IMR-90 (cell line): ENCODE data around the gene ELOVL5. TPM values are rescaled to one million over a fixed set of nuclear protein-coding genes. Genes with fewer than 3 reads are reported as not detected.

Experiments
- ATAC-seq: fragments of 200-7000 bp; cut with Tn5 transposase; 2 replicates; pipeline ENCODE4 v1.9.1; 2020; ENCODE audit warnings: low read depth, mild to moderate bottlenecking, moderate library complexity
- BruUV-seq: library from RNA; stranded (reverse); fragments of 400-500 nt; replicated peaks from 2 replicates; lab custom pipeline; 2021; lab: Mats Ljungman, UMichigan
- CTCF ChIA-PET: fragments of 300-600 bp; formaldehyde crosslinking; extraction: SDS; loops from one replicate; lab custom pipeline; 2021; ENCODE audit warnings: antibody characterized with exemption; lab: Yijun Ruan, JAX
- POLR2A ChIA-PET: fragments of 300-600 bp; sonication (Branson Sonifier 250); formaldehyde crosslinking; loops from one replicate; lab custom pipeline; 2022; ENCODE audit warnings: antibody characterized with exemption; ENCODE audit not compliant: unreplicated experiment; lab: Charles Lee
- DNase-seq: peaks from one replicate; pipeline ENCODE4 v3.0.0; 2013
- H2AFZ ChIP-seq: replicated peaks from 2 replicates; pipeline ENCODE3; 2013; ENCODE audit warnings: low read length, mild to moderate bottlenecking; ENCODE audit not compliant: poor library complexity
- H2AK5ac ChIP-seq: 2 replicates; pipeline ENCODE4 v1.6.1; 2013; ENCODE audit warnings: low read depth, low read length, inconsistent platforms
- H2AK9ac ChIP-seq: replicated peaks from 2 replicates; pipeline ENCODE3; 2013; ENCODE audit warnings: mild to moderate bottlenecking, low read depth, low read length, moderate library complexity; ENCODE audit not compliant: poor library complexity
- H2BK120ac ChIP-seq: 2 replicates; pipeline ENCODE4 v1.6.1; 2013; ENCODE audit warnings: low read depth, low read length, inconsistent platforms
- H2BK15ac ChIP-seq: 3 replicates; pipeline ENCODE4 v1.6.1; 2013; ENCODE audit warnings: low read depth, low read length, inconsistent platforms
- H2BK20ac ChIP-seq: 2 replicates; pipeline ENCODE4 v1.6.1; 2013; ENCODE audit warnings: low read depth, mild to moderate bottlenecking, inconsistent platforms, low read length, moderate library complexity
- H2BK5ac ChIP-seq: 2 replicates; pipeline ENCODE4 v1.6.1; 2013; ENCODE audit warnings: mild to moderate bottlenecking, low read depth, low read length, inconsistent platforms; ENCODE audit not compliant: poor library complexity, severe bottlenecking
- H3K14ac ChIP-seq: replicated peaks from 2 replicates; pipeline ENCODE4 v1.6.1; 2013; ENCODE audit warnings: low read depth, low read length, inconsistent platforms
- H3K18ac ChIP-seq: 2 replicates; pipeline ENCODE4 v1.6.1; 2013; ENCODE audit warnings: low read depth, low read length, control low read depth
- H3K23ac ChIP-seq: 2 replicates; pipeline ENCODE4 v1.6.1; 2013; ENCODE audit warnings: low read depth, low read length, inconsistent platforms
- H3K27ac ChIP-seq: 2 replicates; pipeline ENCODE4 v1.5.1; 2013; ENCODE audit warnings: mild to moderate bottlenecking, control low read depth, low read length; ENCODE audit not compliant: insufficient read depth
- H3K27me3 ChIP-seq: 2 replicates; pipeline ENCODE4 v1.6.1; 2013; ENCODE audit warnings: low read length; ENCODE audit not compliant: control insufficient read depth, insufficient read depth
- H3K36me3 ChIP-seq: 2 replicates; pipeline ENCODE4 v1.6.1; 2013; ENCODE audit warnings: low read length, mixed read lengths; ENCODE audit not compliant: control insufficient read depth, insufficient read depth
- H3K4ac ChIP-seq: 2 replicates; pipeline ENCODE4 v1.6.1; 2013; ENCODE audit warnings: low read depth, low read length, inconsistent platforms
- H3K4me1 ChIP-seq: 2 replicates; pipeline ENCODE4 v1.6.1; 2013; ENCODE audit warnings: low read length, mixed read lengths; ENCODE audit not compliant: control insufficient read depth, insufficient read depth
- H3K4me2 ChIP-seq: 2 replicates; pipeline ENCODE4 v1.6.1; 2013; ENCODE audit warnings: low read depth, mild to moderate bottlenecking, control low read depth, low read length, moderate library complexity
- H3K4me3 ChIP-seq: 2 replicates; pipeline ENCODE4 v1.5.1; 2013; ENCODE audit warnings: low read depth, mild to moderate bottlenecking, control low read depth, low read length, moderate library complexity; ENCODE audit not compliant: insufficient read depth
- H3K56ac ChIP-seq: 2 replicates; pipeline ENCODE4 v1.6.1; 2013; ENCODE audit warnings: low read length, inconsistent platforms; ENCODE audit not compliant: insufficient read depth; ENCODE audit errors: extremely low read depth
- H3K79me1 ChIP-seq, 2 experiments: 2 replicates each; pipeline ENCODE4 v1.6.1; 2013; ENCODE audit warnings: low read length in 2 of 2, inconsistent platforms in 1 of 2, low read depth in 1 of 2
- H3K9ac ChIP-seq: 2 replicates; pipeline ENCODE4 v1.6.1; 2013; ENCODE audit warnings: low read depth, low read length, control low read depth
- H3K9me1 ChIP-seq: 2 replicates; pipeline ENCODE4 v1.6.1; 2013; ENCODE audit warnings: low read length, inconsistent platforms; ENCODE audit not compliant: insufficient read depth
- H3K9me3 ChIP-seq: 2 replicates; pipeline ENCODE4 v1.6.1; 2013; ENCODE audit warnings: low read length; ENCODE audit not compliant: control insufficient read depth, insufficient read depth
- H4K20me1 ChIP-seq: 2 replicates; pipeline ENCODE4 v1.6.1; 2013; ENCODE audit warnings: low read length, inconsistent platforms; ENCODE audit not compliant: insufficient read depth
- H4K5ac ChIP-seq: 2 replicates; pipeline ENCODE4 v1.6.1; 2013; ENCODE audit warnings: mild to moderate bottlenecking, low read depth, low read length, control low read depth
- H4K8ac ChIP-seq, 2 experiments: 2 replicates each; pipeline ENCODE4 v1.6.1; 2013; ENCODE audit warnings: low read depth in 2 of 2, low read length in 2 of 2, control low read depth in 1 of 2, inconsistent platforms in 1 of 2
- H4K91ac ChIP-seq: 2 replicates; pipeline ENCODE4 v1.6.1; 2013; ENCODE audit warnings: low read depth, low read length, inconsistent platforms; ENCODE audit not compliant: insufficient read depth
- POLR2A ChIP-seq: IDR thresholded peaks from 2 replicates; pipeline ENCODE4 v1.6.1; 2012; ENCODE audit warnings: mild to moderate bottlenecking, low read depth, low read length
- WGBS, 2 experiments: methylation state at CpG; one replicate each; pipeline versions ENCODE4 v1.1.5 to v1.1.7; 2013; ENCODE audit warnings: missing lambda C conversion rate in 2 of 2; ENCODE audit not compliant: insufficient read length in 1 of 2; ENCODE audit errors: extremely low coverage in 2 of 2; 5-methylcytosine and 5-hydroxymethylcytosine counted together
- dilution Hi-C: fragments of 300-500 bp; cut with HindIII; formaldehyde crosslinking; loops from one replicate; pipeline ENCODE4 v1.14.3; 2018; ENCODE audit warnings: low sequenced_read_pairs; ENCODE audit not compliant: unreplicated experiment
- in situ Hi-C: fragments of 300-500 bp; cut with MboI; formaldehyde crosslinking; loops from 3 replicates; pipeline ENCODE4 v1.14.3; 2019; ENCODE audit warnings: low sequenced_read_pairs, inconsistent platforms, mixed read lengths
- intact Hi-C: fragments of 100-400 bp; cut with micrococcal nuclease; formaldehyde crosslinking; loops from 2 replicates; pipeline ENCODE4 v1.10.0; 2022
- polyA plus RNA-seq, 3 experiments: library from polyadenylated mRNA; depleted of rRNA; stranded (reverse); fragments of >200 nt; gene quantifications; 2 replicates each; pipeline ENCODE4 v1.2.3, GENCODE V29; 2012; ENCODE audit warnings: low replicate concordance in 1 of 3
- total RNA-seq: library from RNA; depleted of rRNA; stranded (reverse); fragments of >200 nt; gene quantifications from 2 replicates; pipeline ENCODE4 v1.2.3, GENCODE V29; 2012

ELOVL5 gene
- total and polyA plus RNA-seq, 2 of the 4 experiments (the other 2 are of a cell fraction) = 32.1 to 42.3 TPM

GRCh38 chr6:53257533-53257932 is 91.2 kb downstream of the ELOVL5 start:
- POLR2A ChIA-PET = no interaction called here
- Histone ChIP-seq H3K9me3 (no peaks in the 10 kb centered on the region), H3K4me2 (no peak overlapping the region), H4K8ac (no peak overlapping the region), H2AK9ac (no peak overlapping the region), H3K27me3 (no peaks in the 10 kb centered on the region), H2BK120ac (no peak overlapping the region), H2AFZ (no peak overlapping the region), H3K9me1 (no peaks in the 10 kb centered on the region; the same call in none of the 2 replicates), H3K4me3 (no peak overlapping the region), H3K4me1 (no peaks in the 10 kb centered on the region), H3K4ac (no peak overlapping the region), H3K18ac (no peak overlapping the region), H2AK5ac (no peak overlapping the region), H3K56ac (no peak overlapping the region), H3K79me1 (no peaks in the 10 kb centered on the region), H3K9ac (no peak overlapping the region), H3K27ac (no peak overlapping the region), H2BK15ac (no peak overlapping the region), H3K36me3 (peaks cover 9% of the 10 kb centered on the region), H4K5ac (no peak overlapping the region), H4K91ac (no peak overlapping the region), H2BK20ac (no peak overlapping the region), H4K20me1 (no peaks in the 10 kb centered on the region), H2BK5ac (no peak overlapping the region), H3K23ac (no peak overlapping the region), H3K14ac (no peak overlapping the region)
- intact Hi-C loops = no loop called here
- no TSS peak for BruUV-seq
- CTCF ChIA-PET = no interaction called here
- dilution Hi-C loops = no loop called here
- no peak for TF ChIP-seq POLR2A
- DNase-seq (no peak), ATAC-seq (no peak)
- WGBS, 2 experiments = no CpG with 5 or more reads among the region's 2 CpGs
- in situ Hi-C loops = no loop called here
